Measurements from ENCODE around the gene LDLRAD3.

GRCh38 chr11:36033082-36033751 lies 89.4 kb downstream of the LDLRAD3 start:
- TF ChIP-seq CTCF (IDR thresholded peaks at IDR 0.05), result no peak
- no peak for TF ChIP-seq POLR2A (IDR thresholded peaks at IDR 0.05)

All from adrenal gland (tissue), 5 donors.